Calu3 (cell line): ENCODE results near the gene SSB. TPM values are rescaled to one million over a fixed set of nuclear protein-coding genes. Genes with fewer than 3 reads are reported as not detected.
"Not testable (repeated sequence)": the region's sequence is repeated elsewhere in the genome, so short reads cannot be mapped to it uniquely, and the experiment has no call there.

Experiments
- BruUV-seq: library from RNA; stranded (reverse); fragments of 400-500 nt; replicated peaks from 2 replicates; lab custom pipeline; 2021; lab: Mats Ljungman, UMichigan
- CTCF ChIA-PET: fragments of 300-600 bp; sonication (Branson Sonifier 250); formaldehyde crosslinking; loops from one replicate; lab custom pipeline; 2022; ENCODE audit warnings: antibody characterized with exemption; lab: Charles Lee
- DNase-seq: peaks from one replicate; pipeline ENCODE4 v3.0.0; 2022
- H3K27ac Mint-ChIP-seq: one replicate; pipeline ENCODE4 v1.8.0; 2022; ENCODE audit warnings: mixed read lengths; ENCODE audit not compliant: unreplicated experiment
- H3K27me3 Mint-ChIP-seq: one replicate; pipeline ENCODE4 v1.8.0; 2022; ENCODE audit warnings: mixed read lengths; ENCODE audit not compliant: unreplicated experiment
- H3K36me3 Mint-ChIP-seq: one replicate; pipeline ENCODE4 v1.8.0; 2022; ENCODE audit warnings: mild to moderate bottlenecking, moderate library complexity, mixed read lengths; ENCODE audit not compliant: insufficient read depth, unreplicated experiment
- H3K4me1 Mint-ChIP-seq: one replicate; pipeline ENCODE4 v1.8.0; 2022; ENCODE audit warnings: mild to moderate bottlenecking, low read depth, mixed read lengths; ENCODE audit not compliant: unreplicated experiment
- H3K4me3 Mint-ChIP-seq: one replicate; pipeline ENCODE4 v1.8.0; 2022; ENCODE audit warnings: mild to moderate bottlenecking, low read depth, moderate library complexity, mixed read lengths; ENCODE audit not compliant: unreplicated experiment
- H3K9me3 Mint-ChIP-seq: one replicate; pipeline ENCODE4 v1.8.0; 2022; ENCODE audit warnings: low read depth, mixed read lengths; ENCODE audit not compliant: unreplicated experiment
- intact Hi-C: fragments of 100-400 bp; cut with micrococcal nuclease; formaldehyde crosslinking; loops from one replicate; pipeline ENCODE4 v1.10.0; 2022; ENCODE audit not compliant: unreplicated experiment
- total RNA-seq: library from RNA; stranded (reverse); gene quantifications from 2 replicates; pipeline ENCODE4 v1.2.3, GENCODE V29; 2022
- TF ChIP-seq, protein P1 (sequence below): fragments of 200-600 bp; IDR thresholded peaks from one replicate; pipeline ENCODE4 v1.8.0; 2022; ENCODE audit warnings: antibody characterized with exemption; ENCODE audit not compliant: unreplicated experiment

Gene SSB
- total RNA-seq, 1 experiment from 2014 or later = 143 TPM

DNA sequence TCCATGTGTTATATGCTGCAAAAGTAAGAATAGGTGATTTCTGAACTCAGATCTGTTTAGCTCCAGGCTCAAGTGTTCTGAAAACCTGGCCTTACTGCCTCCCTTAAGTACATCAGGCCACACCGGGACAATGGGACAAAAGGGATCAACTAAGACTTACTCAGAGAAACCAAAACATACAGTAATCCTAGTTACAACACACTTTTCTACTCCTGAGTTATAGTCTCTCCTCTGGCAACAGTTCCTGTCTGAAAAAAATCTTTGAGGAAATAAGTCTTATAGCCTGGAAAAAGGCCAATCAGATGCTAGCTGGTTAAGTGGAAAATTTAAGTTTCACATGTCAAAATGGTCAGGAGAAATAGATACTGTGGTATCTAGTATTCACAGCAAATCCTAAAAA is 20.4 kb downstream of the SSB start:
- Mint-ChIP-seq H3K27ac (no peak overlapping the region), H3K36me3 (peaks cover 41% of the 10 kb centered on the region), H3K4me1 (peaks cover 20% of the 10 kb centered on the region), H3K27me3 (no peaks in the 10 kb centered on the region), H3K4me3 (no peak overlapping the region), H3K9me3 (no peaks in the 10 kb centered on the region)
- CTCF ChIA-PET = interaction anchor here (0.6 kb wide), 1 partner anchor 60 kb away, joined by 8 read pairs; no protein-coding TSS in a partner anchor
- no TSS peak for BruUV-seq
- intact Hi-C loops = no loop called here
- no peak for DNase-seq
- TF ChIP-seq, protein P1, sequence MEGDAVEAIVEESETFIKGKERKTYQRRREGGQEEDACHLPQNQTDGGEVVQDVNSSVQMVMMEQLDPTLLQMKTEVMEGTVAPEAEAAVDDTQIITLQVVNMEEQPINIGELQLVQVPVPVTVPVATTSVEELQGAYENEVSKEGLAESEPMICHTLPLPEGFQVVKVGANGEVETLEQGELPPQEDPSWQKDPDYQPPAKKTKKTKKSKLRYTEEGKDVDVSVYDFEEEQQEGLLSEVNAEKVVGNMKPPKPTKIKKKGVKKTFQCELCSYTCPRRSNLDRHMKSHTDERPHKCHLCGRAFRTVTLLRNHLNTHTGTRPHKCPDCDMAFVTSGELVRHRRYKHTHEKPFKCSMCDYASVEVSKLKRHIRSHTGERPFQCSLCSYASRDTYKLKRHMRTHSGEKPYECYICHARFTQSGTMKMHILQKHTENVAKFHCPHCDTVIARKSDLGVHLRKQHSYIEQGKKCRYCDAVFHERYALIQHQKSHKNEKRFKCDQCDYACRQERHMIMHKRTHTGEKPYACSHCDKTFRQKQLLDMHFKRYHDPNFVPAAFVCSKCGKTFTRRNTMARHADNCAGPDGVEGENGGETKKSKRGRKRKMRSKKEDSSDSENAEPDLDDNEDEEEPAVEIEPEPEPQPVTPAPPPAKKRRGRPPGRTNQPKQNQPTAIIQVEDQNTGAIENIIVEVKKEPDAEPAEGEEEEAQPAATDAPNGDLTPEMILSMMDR = no peak

DNA sequence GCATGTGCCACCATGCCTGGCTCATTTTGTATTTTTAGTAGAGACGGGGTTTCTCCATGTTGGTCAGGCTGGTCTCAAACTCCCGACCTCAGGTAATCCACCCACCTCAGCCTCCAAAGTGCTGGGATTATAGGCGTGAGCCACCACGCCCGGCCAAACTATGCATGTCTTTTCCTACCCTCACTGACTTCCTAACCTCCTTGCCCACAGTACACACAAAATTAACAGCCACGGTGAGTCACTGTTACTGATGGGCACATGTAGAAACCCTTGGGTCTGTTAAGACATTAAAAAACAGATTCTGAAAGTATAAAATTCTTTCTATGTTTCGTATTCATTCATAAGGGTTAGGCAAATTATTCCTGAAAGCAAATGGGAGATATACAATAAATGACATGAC is 21.4 kb downstream of the SSB start:
- DNase-seq = peak; percentile 32
- peaks cover 45% of the 10 kb centered on the region for H3K36me3 Mint-ChIP-seq
- H3K27ac Mint-ChIP-seq, H3K9me3 Mint-ChIP-seq, intact Hi-C loops, CTCF ChIA-PET, BruUV-seq, H3K27me3 Mint-ChIP-seq: not testable (repeated sequence)
- H3K4me3 Mint-ChIP-seq = peak overlapping the region; percentile 26
- H3K4me1 Mint-ChIP-seq = peaks cover 23% of the 10 kb centered on the region

DNA sequence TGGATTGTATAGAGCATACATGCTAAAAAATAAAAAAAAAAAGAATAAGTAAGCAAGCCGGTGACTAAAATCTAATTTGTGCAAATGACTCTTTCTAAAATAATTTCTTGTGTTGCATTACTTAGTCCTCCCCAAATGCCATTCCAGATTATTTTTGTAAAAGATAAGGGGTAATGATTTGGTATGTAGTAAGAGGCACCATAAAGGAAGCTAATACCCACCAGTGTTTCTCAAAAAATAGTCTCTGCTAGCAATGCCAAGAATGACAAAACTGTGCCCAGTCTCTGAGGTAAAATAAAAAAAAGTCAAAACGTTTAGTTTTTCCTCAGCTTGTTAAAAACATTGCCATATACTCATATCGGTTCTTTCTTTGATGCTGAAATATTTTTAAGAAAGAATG is 23.4 kb downstream of the SSB start:
- Mint-ChIP-seq H3K4me3 (no peak overlapping the region), H3K27me3 (no peaks in the 10 kb centered on the region), H3K4me1 (peaks cover 32% of the 10 kb centered on the region), H3K9me3 (peaks cover 2% of the 10 kb centered on the region), H3K36me3 (peaks cover 48% of the 10 kb centered on the region), H3K27ac (no peak overlapping the region)
- TF ChIP-seq, protein P1 = no peak
- no TSS peak for BruUV-seq
- intact Hi-C loops = no loop called here
- CTCF ChIA-PET = interaction anchor here (0.7 kb wide), 1 partner anchor 370 kb away, joined by 3 read pairs; no protein-coding TSS in a partner anchor
- no peak for DNase-seq

DNA sequence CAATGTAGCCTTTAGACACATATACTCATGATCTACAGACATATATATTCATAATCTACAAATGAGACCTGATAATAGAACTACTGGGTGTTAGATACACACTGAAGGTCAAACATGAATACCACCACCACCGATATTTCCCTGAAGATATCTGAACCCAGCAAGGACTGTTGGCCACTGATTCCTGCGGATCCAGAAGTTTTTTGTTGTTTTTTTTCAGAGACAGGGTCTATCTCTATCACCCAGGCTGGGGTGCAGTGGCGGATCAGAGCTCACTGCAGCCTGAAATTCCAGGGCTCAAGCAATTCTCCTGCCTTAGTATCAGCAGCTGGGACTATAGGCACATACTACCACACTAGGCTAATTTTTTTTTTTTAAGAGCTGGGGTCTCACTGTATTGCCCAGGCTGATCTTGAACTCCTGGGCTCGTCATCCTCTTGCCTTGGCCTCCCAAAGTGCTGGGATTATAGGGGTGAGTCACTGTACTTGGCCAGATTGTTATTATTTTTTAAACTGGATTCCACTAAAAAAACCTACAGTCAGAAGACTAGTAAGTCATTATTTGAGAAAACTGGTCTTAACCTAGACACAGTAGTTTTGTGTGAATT is 24.2 kb downstream of the SSB start:
- peaks cover 53% of the 10 kb centered on the region for H3K36me3 Mint-ChIP-seq
- H3K4me3 Mint-ChIP-seq = peak overlapping the region; percentile 90
- no peak overlapping the region for H3K27ac Mint-ChIP-seq
- CTCF ChIA-PET = interaction anchor here (0.6 to 0.7 kb wide), 2 partner anchors 370 to 570 kb away, joined by 3 to 7 read pairs; no protein-coding TSS in a partner anchor
- intact Hi-C loops = no loop called here
- DNase-seq = no peak
- TF ChIP-seq, protein P1 = no peak
- peaks cover 32% of the 10 kb centered on the region for H3K4me1 Mint-ChIP-seq
- H3K9me3 Mint-ChIP-seq = peaks cover 2% of the 10 kb centered on the region
- H3K27me3 Mint-ChIP-seq = no peaks in the 10 kb centered on the region
- BruUV-seq = no TSS peak

DNA sequence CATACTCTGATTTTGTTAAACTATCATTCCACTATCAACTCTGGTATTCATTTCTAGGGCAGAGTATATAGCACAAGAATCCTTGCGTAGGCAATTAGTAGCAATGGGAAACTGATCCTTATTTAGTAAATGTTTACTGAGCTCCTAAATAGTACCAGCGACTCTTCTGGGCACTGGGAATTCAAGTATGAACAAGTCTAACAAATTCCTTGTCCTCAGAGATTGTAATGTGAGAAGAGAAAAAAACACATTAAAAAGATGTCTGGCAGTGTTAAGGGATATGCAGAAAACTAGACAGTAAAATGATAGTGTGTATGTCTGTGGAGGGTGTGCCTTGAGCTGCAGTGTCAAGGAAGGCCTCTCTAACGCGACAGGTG is 25.3 kb downstream of the SSB start:
- H3K27me3 Mint-ChIP-seq = no peaks in the 10 kb centered on the region
- TF ChIP-seq, protein P1 = no peak
- intact Hi-C loops = loop anchor here (2.0 kb wide), 1 partner anchor 105 kb away; no protein-coding TSS in a partner anchor
- peaks cover 2% of the 10 kb centered on the region for H3K9me3 Mint-ChIP-seq
- H3K4me1 Mint-ChIP-seq = peaks cover 40% of the 10 kb centered on the region
- peak overlapping the region; percentile 90 for H3K4me3 Mint-ChIP-seq
- no peak for DNase-seq
- BruUV-seq = TSS peak; percentile 64
- peaks cover 61% of the 10 kb centered on the region for H3K36me3 Mint-ChIP-seq
- H3K27ac Mint-ChIP-seq = peak overlapping the region; percentile 40
- CTCF ChIA-PET = no interaction called here
